ENCODE data around the gene FYB1. TPM values are rescaled to one million over a fixed set of nuclear protein-coding genes. Genes with fewer than 3 reads are reported as not detected.

FYB1 gene
- total and polyA plus RNA-seq, 2 of the 4 experiments (the other 2 are of a cell fraction) = not detected

DNA sequence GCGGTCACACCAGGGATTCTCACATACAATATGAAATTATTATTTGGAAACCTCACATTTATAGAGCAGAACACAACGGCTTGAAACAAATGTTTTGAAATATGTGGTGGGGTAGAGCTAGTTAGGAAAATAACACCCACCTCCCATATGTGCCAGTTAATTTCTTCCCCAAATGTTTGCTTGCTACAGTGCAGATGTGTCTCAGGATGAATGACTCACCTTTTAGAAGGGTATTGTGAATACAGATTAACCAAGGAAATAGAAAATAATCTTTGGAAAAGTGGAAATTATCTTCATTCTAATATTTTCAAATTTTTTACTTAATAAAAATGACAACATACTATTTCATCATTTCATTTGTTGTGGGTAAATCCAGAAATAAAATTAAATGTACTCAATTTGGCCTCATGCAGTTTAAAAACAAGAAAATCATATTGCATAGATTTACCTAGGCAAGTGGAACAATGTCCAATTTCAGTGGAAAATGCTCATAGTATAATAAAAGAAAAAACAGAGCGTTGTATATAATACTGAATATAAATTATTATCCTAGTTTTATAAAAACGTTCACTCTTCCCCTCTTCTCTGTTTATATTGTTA lies 105.9 kb downstream of the FYB1 start (continued):
- TF ChIP-seq, protein P1, sequence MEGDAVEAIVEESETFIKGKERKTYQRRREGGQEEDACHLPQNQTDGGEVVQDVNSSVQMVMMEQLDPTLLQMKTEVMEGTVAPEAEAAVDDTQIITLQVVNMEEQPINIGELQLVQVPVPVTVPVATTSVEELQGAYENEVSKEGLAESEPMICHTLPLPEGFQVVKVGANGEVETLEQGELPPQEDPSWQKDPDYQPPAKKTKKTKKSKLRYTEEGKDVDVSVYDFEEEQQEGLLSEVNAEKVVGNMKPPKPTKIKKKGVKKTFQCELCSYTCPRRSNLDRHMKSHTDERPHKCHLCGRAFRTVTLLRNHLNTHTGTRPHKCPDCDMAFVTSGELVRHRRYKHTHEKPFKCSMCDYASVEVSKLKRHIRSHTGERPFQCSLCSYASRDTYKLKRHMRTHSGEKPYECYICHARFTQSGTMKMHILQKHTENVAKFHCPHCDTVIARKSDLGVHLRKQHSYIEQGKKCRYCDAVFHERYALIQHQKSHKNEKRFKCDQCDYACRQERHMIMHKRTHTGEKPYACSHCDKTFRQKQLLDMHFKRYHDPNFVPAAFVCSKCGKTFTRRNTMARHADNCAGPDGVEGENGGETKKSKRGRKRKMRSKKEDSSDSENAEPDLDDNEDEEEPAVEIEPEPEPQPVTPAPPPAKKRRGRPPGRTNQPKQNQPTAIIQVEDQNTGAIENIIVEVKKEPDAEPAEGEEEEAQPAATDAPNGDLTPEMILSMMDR (conservative IDR thresholded peaks at IDR 0.05; ENCODE audit: low read depth, low read length) = no peak
- TF ChIP-seq, protein P2, sequence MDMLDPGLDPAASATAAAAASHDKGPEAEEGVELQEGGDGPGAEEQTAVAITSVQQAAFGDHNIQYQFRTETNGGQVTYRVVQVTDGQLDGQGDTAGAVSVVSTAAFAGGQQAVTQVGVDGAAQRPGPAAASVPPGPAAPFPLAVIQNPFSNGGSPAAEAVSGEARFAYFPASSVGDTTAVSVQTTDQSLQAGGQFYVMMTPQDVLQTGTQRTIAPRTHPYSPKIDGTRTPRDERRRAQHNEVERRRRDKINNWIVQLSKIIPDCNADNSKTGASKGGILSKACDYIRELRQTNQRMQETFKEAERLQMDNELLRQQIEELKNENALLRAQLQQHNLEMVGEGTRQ (IDR thresholded peaks at IDR 0.05; ENCODE audit: low read depth, low read length) = no peak
- TF ChIP-seq CHD1 (IDR thresholded peaks at IDR 0.05; ENCODE audit: low read depth, low read length) (no peak), SMC3 (IDR thresholded peaks at IDR 0.05; ENCODE audit: low read depth, low read length) (no peak)
